Measurements from ENCODE around the gene TRIM34. TPM values are rescaled to one million over a fixed set of nuclear protein-coding genes. Genes with fewer than 3 reads are reported as not detected.

TRIM34 gene
- total and polyA plus RNA-seq, 2 of the 8 experiments (the other 6 are each of a cell fraction or from before 2014, with no cell fraction given) = 0.76 to 5.8 TPM

GRCh38 chr11:5691964-5692361 is 67.2 kb downstream of the TRIM34 start:
- Histone ChIP-seq H2BK5ac (ENCODE audit: low read depth, low read length) (no peak overlapping the region), H2BK15ac (ENCODE audit: low read length) (no peak overlapping the region), H4K8ac (ENCODE audit: extremely low read depth, insufficient read depth, low read length) (no peak overlapping the region), H3K4me1 (replicated peaks in 1 of 4; ENCODE audit: control insufficient read depth in 3 of 4, insufficient read depth in 4 of 4, low read length in 3 of 4) (peaks cover 0 to 12% (median 2%) of the 10 kb centered on the region in 4 experiments; a peak in 4 of 7 replicates), H2BK120ac (replicated peaks; ENCODE audit: low read depth, low read length) (no peak overlapping the region), H2AFZ (ENCODE audit: low read length) (no peak overlapping the region), H3K4ac (replicated peaks; ENCODE audit: insufficient read length, low read depth, low read length) (no peak overlapping the region), H4K5ac (ENCODE audit: insufficient read length, low read depth, low read length) (no peak overlapping the region), H3K4me3 (ENCODE audit: extremely low read depth in 1 of 4, insufficient read depth in 2 of 4, low read depth in 3 of 4, low read length in 4 of 4) (peak overlapping the region in 1 of 4 experiments; percentile 62; a peak in 1 of 8 replicates), H3K4me2 (ENCODE audit: insufficient read depth in 1 of 2, low read depth in 2 of 2, low read length in 2 of 2) (peak overlapping the region in 1 of 2 experiments; percentile 22; a peak in 1 of 4 replicates), H4K91ac (replicated peaks; ENCODE audit: insufficient read length, low read length) (no peak overlapping the region), H3K27me3 (replicated peaks in 1 of 4; ENCODE audit: control insufficient read depth in 3 of 4, extremely low read depth in 1 of 4, insufficient read depth in 3 of 4, low read length in 3 of 4) (no peaks in the 10 kb centered on the region), H3K36me3 (ENCODE audit: control insufficient read depth in 2 of 4, insufficient read depth in 4 of 4, low read length in 3 of 4) (peaks cover 0 to 18% (median 10%) of the 10 kb centered on the region in 4 experiments; a peak in 6 of 8 replicates), H3K14ac (ENCODE audit: insufficient read length) (no peak overlapping the region), H3K79me1 (ENCODE audit: low read depth, low read length) (no peaks in the 10 kb centered on the region), H3K23ac (ENCODE audit: insufficient read length) (no peak overlapping the region), H3K18ac (ENCODE audit: extremely low read depth, low read length) (no peak overlapping the region), H3K23me2 (ENCODE audit: low read depth, low read length) (peaks cover 5% of the 10 kb centered on the region; the same call in 1 of the 2 replicates), H3K9ac (replicated peaks in 1 of 4; ENCODE audit: extremely low read depth in 1 of 4, low read depth in 3 of 4, low read length in 3 of 4) (no peak overlapping the region), H3K79me2 (ENCODE audit: control insufficient read depth in 1 of 2, insufficient read depth in 2 of 2, low read length in 2 of 2) (peaks cover 0 to 46% of the 10 kb centered on the region in 2 experiments; a peak in 2 of 4 replicates), H3K9me3 (ENCODE audit: insufficient read depth in 2 of 2, low read depth in 1 of 2, low read length in 1 of 2) (no peaks in the 10 kb centered on the region), H3K27ac (ENCODE audit: low read depth, low read length) (no peak overlapping the region), H3K56ac (replicated peaks; ENCODE audit: insufficient read length, low read depth, low read length) (no peak overlapping the region), H2BK12ac (ENCODE audit: low read depth, low read length) (no peak overlapping the region), H4K20me1 (replicated peaks in 1 of 2; ENCODE audit: control insufficient read depth in 1 of 2, insufficient read depth in 2 of 2, low read length in 2 of 2) (peaks cover 0 to 3% of the 10 kb centered on the region in 2 experiments), H2AK5ac (ENCODE audit: low read depth, low read length) (no peak overlapping the region), H2BK20ac (ENCODE audit: low read length) (no peak overlapping the region)
- no peak for TF ChIP-seq PHF8 (conservative IDR thresholded peaks at IDR 0.05; ENCODE audit: low read depth, low read length)
- no peak for TF ChIP-seq EGR1 (IDR thresholded peaks at IDR 0.05; ENCODE audit: borderline replicate concordance, low read depth, low read length)
- no peak for TF ChIP-seq EZH2 (IDR thresholded peaks at IDR 0.05; ENCODE audit: low read depth, low read length, severe bottlenecking)
- no peak for TF ChIP-seq POLR2A (IDR thresholded peaks at IDR 0.05; ENCODE audit: control extremely low read depth in 1 of 2, low read depth in 2 of 2, low read length in 2 of 2)
- no peak for TF ChIP-seq TCF12 (IDR thresholded peaks at IDR 0.05; ENCODE audit: low read depth, low read length)
- TF ChIP-seq GTF2F1 (IDR thresholded peaks at IDR 0.05; ENCODE audit: borderline replicate concordance, low read depth, low read length) = no peak
- DNase-seq (ENCODE audit: low read depth in 1 of 2, low spot score in 2 of 2) = no peak
- POLR2A ChIA-PET (ENCODE audit: partially characterized antibody) = no interaction called here
- CTCF ChIA-PET (ENCODE audit: partially characterized antibody) = no interaction called here
- WGBS, 2 experiments (ENCODE audit: extremely low coverage in 1 of 2, insufficient coverage in 1 of 2, insufficient read length in 1 of 2, insufficient replicate concordance in 2 of 2, low coverage in 1 of 2, low lambda C conversion rate in 2 of 2, missing lambda C conversion rate in 1 of 2) = 90% methylated on average over 3 of the region's 3 CpGs; no CpG with 5 or more reads in 1 of the 2 experiments
- no peak for FAIRE-seq
